GM19193 (cell line): ENCODE results near the gene RAD21L1.

Experiments
- POLR2A ChIP-seq: IDR thresholded peaks from 4 replicates; pipeline ENCODE4 v1.6.1; 2011; ENCODE audit not compliant: insufficient read depth, insufficient read length; ENCODE audit errors: extremely low read depth

The RAD21L1 gene

GRCh38 chr20:1209447-1210387, 16.1 kb upstream of the RAD21L1 start:
- no peak for TF ChIP-seq POLR2A

GRCh38 chr20:1210501-1210900, 15.3 kb upstream of the RAD21L1 start:
- no peak for TF ChIP-seq POLR2A

- no peak for TF ChIP-seq POLR2A
These were observed 13.8 kb upstream of the RAD21L1 start for GRCh38 chr20:1212023-1212422.

GRCh38 chr20:1212607-1213396, 13.0 kb upstream of the RAD21L1 start:
- TF ChIP-seq POLR2A, result no peak

GRCh38 chr20:1214838-1215261, 11.0 kb upstream of the RAD21L1 start:
- no peak for TF ChIP-seq POLR2A

GRCh38 chr20:1215386-1216170, 10.3 kb upstream of the RAD21L1 start:
- no peak for TF ChIP-seq POLR2A

- no peak for TF ChIP-seq POLR2A
These were observed 1.5 kb upstream of the RAD21L1 start for GRCh38 chr20:1224205-1224890.

GRCh38 chr20:1225263-1225782, 521 bp upstream of the RAD21L1 start:
- TF ChIP-seq POLR2A, result no peak

- no peak for TF ChIP-seq POLR2A
These were observed 3.7 kb downstream of the RAD21L1 start for GRCh38 chr20:1229541-1229940.

GRCh38 chr20:1232286-1233111, 6.7 kb downstream of the RAD21L1 start:
- TF ChIP-seq POLR2A, result no peak

- TF ChIP-seq POLR2A, result no peak
These were observed 14.7 kb downstream of the RAD21L1 start for GRCh38 chr20:1240549-1240948.

GRCh38 chr20:1241456-1241855, 15.6 kb downstream of the RAD21L1 start:
- TF ChIP-seq POLR2A, result no peak

- no peak for TF ChIP-seq POLR2A
These were observed 16.3 kb downstream of the RAD21L1 start for GRCh38 chr20:1242099-1242498.

- TF ChIP-seq POLR2A, result no peak
These were observed 16.7 kb downstream of the RAD21L1 start for GRCh38 chr20:1242530-1242929.

GRCh38 chr20:1245578-1245977, 19.7 kb downstream of the RAD21L1 start:
- no peak for TF ChIP-seq POLR2A
